NCI-H226 (cell line): ENCODE data around the gene GPHN.
"Not testable (repeated sequence)": the region's sequence is repeated elsewhere in the genome, so short reads cannot be mapped to it uniquely, and the experiment has no call there.

ENCODE experiments used
- DNase-seq: peaks from one replicate; pipeline ENCODE4 v3.0.0-alpha.2; 2015

Gene GPHN

DNA sequence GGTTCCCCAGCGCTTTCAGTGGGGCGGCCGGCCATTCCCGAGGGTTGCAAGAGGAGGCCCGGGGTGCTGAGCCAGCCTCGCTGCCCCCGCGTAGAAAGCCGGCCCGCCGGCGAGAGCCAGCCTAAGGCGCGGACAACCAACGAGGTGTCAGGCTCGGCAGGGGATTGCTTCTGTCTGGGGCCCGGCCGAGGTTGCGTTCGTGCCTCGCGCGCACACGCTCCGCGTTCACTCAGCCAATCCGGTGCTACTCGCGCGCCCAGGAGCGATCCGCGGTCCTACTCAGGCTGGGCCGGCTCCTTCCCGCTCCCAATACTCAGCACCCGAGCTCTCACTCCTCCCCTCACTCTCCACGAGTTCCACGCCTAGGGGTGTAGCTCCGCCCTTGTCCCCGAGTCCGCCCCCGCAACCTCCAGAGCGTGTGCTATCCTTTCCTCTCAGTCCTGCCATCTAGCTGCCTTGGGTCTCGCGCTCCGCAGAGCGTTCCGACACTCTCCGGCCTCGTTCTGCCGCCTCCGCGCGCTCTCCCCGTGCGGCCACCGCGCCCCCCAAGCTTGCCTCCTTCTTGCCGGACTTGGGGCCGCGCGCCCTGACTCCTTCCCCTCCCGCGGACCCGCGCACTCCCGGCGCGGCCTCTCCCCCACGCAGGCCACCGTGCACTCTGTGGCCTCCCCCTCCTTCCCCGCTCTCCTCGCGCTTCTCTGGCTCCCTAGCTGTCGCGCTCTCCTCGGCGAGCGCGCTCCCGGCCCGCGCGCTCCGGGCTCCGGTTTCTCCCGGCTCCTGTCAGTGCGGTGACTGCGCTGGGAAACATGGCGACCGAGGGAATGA, at the start of gene GPHN:
TSS of gene GPHN (plus strand) at position 426 of the 825 bp plus-strand sequence.
- peak; percentile 99 for DNase-seq

DNA sequence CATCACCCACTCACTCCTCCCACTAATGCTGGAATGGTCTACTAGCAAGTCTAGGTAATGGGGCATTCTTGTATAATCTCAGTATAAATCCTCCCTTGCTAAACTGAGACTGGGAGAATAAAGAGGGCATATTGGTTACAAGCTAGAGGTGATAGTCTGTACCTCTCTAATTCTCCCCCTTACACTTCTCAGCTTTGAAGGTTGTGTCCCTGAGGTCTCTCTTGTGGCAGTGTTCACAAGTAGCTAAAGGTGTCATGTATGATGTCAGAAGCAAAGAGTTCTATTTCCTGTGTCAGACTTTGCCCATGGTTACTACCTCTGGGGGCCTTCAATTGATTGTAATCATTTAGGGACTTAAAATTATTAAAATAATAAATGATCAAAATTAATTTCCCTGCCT, 48.3 kb upstream of the GPHN start:
- DNase-seq: no peak

DNA sequence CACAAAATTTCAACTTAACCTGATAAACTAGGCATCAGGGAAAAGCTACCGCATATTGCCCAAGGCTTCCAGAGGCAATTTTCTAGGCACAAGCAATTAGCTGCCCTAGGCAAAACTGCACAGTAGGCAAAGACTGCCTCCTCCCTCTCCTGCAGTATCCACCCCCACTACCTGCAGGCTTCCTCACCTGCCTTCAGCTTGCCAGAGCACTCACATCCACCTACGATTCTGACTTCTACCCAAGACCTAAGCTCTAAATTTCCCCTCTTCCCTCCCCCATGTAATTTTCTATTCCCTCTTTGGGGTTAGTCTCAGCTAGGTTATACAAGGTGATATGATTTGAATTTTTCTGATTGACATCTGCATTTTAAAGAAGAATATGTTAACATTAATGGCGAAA, 43.7 kb upstream of the GPHN start:
- DNase-seq: no peak

DNA sequence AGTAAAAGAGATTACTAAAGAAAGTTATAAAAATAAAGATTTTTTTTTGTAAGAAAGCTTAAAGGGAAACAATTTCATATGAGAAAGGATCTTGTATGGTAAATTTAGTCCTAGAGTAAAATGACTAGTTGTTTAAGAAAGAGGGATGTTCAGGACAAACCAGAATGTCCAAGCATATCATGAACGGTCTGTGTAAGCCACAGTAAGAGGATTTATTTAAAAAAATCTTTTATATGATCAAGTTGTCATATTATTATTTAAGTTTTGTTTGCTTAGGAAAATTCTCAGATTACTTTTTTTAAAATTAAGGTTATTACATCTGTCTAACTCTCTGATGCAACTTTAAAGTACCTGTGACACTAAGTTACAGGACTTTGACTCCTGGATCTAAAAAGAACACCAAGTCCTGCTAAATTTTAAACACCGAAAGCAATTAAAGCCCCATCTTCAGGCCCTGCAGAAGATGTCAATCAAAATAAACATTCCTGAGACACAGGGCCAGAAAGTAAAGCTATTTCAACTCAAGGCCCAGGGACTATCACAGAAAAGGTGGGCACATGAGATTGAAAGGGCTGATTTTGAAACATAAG, 39.1 kb upstream of the GPHN start:
- DNase-seq: no peak

DNA sequence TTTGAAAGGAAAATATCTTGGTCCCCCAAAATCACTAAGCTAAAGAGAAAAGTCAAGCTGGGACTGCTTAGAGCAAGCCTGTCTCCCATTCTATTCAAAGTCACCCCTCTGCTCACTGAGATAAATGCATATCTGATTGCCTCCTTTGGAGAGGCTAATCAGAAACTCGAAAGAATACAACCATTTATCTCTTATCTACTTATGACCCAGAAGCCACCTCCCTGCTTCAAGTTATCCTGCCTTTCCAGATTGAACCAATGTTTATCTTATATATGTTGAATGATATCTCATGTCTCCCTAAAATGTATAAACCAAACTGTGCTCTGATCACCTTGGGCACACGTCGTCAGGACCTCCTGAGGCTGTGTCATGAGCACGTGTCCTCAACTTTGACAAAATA, 36.4 kb upstream of the GPHN start:
- DNase-seq: no peak

DNA sequence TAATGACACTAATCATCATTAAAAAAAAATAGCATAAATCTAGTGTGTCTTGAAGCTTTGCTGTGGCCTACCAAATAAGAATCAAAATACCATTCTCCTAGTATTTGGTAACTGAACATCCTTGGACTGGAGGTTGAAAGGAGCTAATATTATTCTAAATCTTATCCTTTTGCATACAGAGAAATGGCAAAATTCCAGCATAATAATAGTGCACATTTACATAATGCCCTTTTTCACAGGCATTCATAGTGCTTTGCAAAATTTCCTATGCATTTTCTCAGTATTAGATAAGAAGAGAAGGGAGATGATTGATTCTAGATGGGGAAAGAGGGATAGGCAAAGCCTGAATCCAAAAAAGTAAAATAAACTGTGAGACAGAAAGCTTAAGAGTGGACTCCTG, 35.7 kb upstream of the GPHN start:
- DNase-seq: no peak

DNA sequence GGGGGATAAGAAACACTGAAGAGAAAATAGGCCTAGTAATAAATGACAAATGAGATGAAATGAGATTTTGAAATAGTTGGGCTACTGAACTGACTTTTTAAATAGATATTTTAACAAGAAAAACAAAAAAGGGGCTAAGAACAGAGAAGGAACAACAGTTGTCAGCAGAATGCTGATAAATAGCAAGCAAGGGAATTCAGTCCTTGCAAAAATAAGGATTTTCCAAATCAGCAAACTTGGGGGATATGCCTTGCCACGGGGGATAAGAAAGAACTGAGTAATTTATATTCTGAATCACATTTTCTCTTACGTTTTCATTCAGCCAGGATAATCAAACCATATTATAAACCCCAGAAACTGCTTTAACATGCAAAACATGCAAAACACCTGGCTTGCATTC, 34.7 kb upstream of the GPHN start:
- DNase-seq: no peak

DNA sequence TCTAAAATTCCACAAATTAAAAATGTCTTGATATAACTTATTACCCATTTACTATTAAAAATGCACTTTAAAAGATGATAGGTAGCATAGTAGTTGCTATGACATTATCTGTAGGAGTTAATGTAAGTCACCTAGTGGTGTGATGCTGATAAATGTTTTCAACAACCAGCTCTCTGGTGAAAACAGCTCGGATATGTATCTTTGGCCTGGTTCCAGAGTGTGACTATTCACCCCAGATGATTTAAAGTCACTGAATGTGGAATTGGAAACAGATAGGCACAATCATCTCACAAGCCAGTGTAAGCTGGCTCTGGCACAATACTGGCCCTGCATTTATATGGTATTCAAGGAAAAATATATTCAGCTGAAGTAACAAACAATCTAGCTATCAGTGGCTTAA, 31.0 kb upstream of the GPHN start:
- peak; percentile 9 for DNase-seq

DNA sequence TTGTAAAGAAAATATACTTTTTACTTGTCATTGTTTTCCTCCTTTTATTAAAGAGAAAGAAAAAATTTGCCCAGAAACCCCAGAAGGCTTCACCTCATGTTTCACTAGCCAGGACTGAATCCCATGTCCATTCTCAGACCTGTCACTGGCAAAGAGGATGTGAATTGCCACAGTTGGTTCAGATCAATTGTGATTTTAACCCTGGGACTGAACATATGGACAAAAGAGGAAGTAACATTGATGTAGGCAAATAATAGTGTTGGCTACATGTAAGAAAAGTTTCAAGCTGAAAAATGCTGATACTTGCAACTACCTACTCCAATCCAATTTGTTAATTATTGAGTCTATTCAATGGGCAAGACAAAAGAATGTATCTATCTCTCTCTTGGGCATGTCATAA, 30.4 kb upstream of the GPHN start:
- no peak for DNase-seq

DNA sequence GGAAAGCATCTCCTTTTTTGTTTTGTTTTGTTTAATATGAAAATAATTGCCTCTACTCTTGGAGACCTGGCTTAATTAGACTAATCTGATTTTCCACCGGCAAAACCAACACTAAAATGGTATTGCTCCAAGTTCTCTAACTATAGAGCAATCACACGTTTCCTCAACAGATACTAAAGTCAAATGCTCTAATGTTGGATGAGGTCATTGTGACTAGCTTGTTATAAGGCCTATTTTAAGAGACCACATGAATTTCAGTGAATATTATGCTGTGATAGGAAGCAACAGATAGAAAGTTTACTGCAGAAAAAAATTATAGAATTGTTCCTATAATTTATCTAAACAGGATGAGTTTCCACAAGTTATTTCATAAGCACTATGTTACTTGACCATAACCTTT, 25.1 kb upstream of the GPHN start:
- no peak for DNase-seq

DNA sequence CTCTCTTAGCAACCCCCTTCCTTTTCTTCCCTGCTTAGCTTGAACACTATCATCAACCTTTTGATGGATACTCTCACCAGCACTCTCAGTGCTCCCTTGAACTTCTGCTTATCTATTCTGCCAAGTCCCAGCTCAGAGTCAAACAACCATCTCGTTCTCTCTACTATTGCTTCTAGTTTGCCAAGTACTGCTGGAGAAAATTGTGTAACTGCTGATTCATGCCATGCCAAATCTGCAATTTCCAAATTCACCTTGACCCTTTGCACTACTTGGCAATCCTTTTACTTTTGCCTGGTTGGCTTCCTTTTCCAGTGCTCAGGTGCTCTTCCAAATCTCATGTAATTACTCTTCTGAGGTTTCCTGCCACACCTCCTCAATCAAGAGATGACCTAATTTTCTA, 24.6 kb upstream of the GPHN start:
- DNase-seq: peak; percentile 34

DNA sequence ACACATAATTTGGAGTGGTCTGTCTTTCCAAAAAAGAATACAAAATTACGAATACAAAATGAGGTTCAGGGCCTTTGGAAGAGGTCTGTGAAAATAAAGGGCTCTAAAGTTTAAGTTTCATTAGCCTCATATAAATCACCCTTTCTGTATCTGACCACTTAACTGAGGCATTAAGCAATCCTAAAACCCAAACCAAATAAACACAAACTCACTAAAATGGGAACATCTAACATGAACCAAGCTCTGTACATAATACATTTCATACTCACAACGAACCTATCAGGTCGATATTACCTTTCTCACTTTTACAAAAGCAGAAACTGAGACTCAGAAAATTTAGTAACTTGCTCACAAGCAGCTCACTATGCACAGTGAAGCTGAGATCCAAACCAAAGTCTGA, 22.9 kb upstream of the GPHN start:
- no peak for DNase-seq

DNA sequence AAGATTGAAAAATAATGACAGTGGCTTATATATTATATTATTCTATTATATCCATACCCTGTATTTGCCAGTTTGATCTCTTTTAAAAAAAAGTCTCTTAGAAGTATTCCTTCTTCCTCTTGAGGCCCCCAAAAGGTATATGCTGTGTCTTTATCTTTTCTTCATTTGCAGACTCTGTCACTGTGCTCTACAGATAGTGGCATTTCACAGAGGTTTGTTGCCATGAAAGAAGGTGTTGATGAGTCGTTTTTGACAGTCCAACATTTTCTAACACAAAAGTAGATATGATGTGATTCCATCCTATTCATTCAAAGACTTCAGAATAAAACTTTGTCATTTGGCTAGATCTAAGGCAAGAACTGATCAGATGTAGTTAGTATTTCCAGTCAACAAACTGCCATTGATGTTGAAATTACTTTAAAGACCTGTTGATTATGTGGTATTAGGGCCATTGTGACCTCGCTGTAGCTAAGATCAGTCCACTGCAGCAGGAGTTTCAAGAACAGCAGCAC, 22.0 kb upstream of the GPHN start, which contains the start of gene CCDC196:
TSS of gene CCDC196 (plus strand) at position 462 of the 512 bp plus-strand sequence. CDS start 132 bp downstream, outside the sequence.
- DNase-seq: no peak

DNA sequence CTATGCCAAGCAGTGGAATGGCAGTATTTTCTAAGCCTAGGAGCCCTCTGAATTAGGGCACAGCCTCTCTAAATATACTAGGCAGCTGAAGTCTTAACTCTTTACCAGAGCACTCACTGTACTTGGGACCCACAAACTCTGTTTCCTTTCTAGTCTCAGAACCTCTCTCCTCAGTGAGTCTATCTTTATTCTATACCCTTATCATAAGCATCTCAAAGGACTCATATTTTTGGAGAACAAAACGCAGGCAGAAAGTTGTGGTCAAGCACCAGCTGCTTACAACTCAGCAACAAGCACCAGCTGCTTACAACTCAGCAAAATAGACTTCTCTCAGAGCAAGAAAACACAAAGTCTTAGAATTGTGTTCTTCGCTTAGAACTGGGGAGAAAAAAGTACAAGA, 20.8 kb upstream of the GPHN start:
- DNase-seq: no peak

DNA sequence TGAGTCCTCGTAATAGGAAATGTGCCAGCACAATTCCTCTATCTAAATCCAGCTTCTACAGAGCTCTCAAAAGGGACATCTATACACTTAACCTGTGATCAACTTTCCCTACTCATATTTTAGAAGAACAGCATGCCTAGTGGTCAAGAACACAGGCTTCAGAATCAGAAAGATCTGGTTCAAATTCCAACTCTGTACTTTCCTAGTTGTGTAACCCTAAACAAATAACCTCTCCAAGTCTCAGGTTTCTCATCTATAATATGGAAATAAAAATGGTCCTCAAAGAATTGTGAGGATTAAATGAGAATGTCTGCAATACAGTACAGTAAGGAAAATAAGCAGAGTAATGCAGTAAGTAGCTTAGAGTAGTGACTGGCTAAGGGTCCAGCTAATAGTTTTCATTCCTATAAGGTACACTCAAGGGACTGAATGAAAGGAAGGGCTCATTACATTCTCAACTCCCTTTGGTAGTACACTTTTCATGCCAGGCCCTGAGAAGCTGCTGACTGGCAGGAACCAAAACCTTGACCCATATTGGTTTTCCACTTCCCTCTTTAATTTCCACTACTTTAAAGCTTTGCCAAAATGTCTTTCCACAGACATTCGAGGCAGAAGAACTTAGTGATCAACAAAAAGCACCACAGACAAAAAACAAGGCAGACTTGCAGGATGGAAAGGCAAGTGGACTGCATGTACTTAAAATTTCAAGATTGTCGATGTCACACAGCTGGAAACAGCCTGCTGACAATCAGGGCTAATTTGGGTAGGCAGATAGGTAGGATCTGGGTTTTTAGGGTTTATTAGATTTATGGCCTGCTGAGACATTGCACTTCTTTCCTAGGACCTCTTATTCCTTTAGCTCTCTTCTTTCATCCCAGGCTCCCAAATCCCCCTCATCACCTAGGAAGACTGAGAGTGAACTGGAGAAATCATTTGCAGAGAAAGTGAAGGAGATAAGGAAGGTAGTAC, 17.5 kb upstream of the GPHN start:
- no peak for DNase-seq

DNA sequence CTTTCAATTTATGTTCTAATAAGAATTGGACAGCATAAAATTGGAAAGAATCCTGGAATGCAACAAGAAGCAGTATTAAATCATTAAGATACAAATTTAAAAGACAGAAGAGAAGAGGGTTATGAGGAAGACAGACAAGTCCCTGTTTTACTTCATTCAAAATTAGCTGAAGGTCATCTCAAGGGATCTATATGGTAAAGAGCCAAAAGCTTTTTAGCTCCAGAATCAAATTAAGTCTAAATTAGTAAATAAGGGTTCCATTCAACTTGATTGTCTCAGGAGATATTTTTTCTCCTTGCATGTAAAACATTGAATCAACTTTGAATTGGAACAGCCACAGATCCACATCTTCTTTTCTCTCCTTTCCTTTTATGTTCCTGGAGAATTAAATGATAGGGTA, 14.2 kb upstream of the GPHN start:
- DNase-seq: no peak

DNA sequence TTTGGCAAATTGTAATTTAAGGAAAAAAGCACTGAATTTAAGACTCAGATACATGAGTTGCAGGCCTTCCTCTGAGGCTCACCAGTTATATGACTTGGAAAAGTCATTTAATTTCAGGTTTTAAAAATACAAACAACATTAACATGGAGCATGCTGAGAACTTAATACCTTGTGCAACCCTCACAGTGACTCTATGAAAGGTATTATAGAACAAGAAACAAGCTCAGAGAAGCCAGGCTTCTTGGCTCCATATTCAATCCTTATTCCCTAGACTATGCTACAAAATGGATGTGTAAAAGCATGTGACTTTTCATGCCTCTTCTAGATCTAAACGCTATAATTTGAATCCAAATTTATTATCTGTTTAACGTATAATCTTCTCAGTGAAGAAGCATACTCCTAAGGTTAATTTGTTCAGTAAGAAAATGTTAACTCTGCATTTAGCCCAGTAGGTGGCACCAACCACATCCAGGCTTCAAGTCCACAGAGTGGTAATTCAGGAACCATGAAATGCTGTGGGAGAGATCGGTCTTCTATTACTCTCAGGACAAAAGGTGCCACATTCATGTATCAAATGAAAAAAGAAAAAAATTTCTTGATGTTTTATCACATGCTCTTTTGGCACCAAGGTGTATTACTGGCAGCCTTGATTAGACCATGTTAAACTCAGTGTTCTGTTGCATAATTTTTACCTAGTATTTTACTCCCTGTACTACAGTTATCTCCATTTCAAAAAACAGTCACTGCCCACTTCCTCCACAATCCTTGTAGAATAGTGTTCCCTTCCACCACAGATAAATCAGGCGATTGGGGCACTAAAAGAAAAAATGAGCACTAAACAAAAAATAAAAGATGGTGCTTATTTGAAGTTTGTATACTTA, 12.5 kb upstream of the GPHN start:
- peak; percentile 52 for DNase-seq

DNA sequence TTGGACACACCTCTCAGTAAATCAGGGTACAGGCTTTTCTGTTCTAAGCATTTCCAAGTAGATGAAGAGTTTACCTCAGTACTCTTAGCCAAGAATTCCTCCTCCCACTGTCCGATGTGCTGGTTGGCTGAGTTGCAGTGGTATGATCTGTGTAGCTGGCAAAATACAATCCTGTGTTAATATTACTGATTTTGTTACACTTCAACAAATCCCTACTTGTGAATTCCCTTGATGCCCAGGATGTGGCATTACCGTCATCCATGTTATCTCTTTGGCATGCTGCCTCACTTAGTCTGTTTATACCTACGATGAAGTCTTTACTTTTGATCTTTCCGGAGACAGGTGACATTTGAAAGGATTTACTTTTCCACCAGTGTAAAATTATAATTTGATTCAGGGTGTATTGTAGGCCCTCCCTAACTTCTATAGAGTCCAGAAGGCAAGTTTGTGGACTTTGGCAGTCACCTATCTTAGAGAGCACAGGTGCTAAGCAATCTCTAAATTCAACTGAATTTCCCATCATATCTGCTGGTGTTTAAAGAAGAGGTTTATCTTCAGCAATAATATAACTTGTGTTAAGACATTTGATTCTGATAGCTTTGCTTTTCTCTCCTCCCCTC, 11.6 kb upstream of the GPHN start:
- DNase-seq: peak; percentile 37

DNA sequence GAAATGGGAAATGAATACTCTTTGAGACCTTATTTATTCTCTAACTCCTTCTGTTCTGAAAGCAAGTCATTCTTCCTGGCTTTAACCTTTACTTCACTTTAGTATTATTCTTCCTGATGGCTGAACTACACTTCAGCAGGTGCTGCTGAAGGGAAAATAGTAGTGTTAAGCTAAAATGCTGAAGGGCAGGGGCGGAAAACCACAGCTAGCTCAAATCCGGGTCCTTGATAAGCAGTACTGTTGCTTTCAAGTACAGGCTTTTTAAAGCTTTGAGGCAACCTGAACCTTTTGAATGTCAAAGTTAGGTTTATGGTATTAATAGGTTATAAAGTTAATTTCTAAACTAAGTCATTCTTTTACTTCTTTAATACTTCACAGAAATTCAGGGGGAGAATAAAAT, 11.0 kb upstream of the GPHN start:
- no peak for DNase-seq

DNA sequence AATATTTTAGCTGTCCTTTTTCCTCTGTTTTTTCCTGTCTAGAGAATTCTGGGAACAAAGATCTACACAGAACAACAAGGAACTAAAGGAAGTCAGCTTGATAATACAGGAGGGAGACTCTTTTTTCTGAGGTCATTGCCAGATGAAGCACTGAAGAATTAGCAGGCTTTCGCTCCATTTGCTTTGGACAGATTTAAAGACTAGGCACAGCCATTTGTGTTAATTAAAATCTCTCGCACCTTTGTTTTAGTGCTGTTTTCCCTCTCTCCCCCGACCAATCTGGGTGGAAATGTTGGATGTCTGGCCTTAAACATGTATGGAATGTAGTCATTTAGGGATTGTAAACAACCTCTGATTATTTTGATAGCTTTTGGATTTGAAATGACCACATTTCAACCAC, 9.6 kb upstream of the GPHN start:
- no peak for DNase-seq

DNA sequence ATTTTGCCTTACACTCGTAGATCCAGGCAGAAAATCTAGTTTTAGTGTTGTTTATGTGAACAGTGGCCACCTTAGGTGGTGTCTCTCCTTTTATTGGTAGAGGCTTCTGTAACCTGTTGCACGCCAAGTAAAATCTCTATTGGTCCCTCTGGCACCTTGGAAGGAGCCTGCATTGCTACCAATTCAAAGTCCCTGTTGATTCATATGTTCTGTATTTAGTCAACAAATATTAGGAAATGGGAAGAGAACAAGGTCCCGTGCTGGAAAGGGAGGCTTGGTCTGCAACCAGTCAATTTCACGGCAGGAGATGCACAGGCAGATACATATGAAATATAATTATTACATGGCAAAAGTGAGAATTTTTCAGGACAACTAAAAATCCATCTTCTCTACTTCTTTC, 6.4 kb upstream of the GPHN start:
- DNase-seq: no peak

DNA sequence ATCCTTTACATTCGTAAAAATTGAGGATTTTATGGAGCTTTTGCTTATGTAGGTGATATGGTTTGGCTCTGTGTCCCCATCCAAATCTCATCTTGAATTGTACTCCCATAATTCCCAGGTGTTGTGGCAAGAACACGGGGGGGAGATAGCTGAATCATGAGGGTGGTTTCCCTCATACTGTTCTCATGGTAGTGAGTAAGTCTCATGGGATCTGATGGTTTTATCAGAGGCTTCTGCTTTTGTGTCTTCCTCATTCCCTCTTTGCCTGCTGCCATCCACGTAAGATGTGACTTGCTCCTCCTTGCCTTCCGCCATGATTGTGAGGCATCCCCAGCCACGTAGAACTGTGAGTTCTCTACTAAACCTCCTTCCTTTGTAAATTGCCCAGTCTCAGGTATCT, 5.1 kb upstream of the GPHN start:
- DNase-seq: not testable (repeated sequence)
